Adrenal gland (tissue), 5 donors: ENCODE data around the gene CRYBA1.

Experiments
- POLR2A ChIP-seq, 2 donors: fragments of 450-650 bp; IDR thresholded peaks; one replicate each; pipeline ENCODE4 v1.6.1; 2017; ENCODE audit warnings: antibody characterized with exemption in 2 of 2, mild to moderate bottlenecking in 2 of 2, moderate library complexity in 1 of 2
- TF ChIP-seq, protein P1 (sequence below), 6 experiments: fragments of 450-650 bp in 4 of 6; fragments of 200-600 bp in 2 of 6; sonication (generic) in 1 of 6; IDR thresholded peaks; 1 replicate in 5 of 6; 2 replicates in 1 of 6; pipeline versions ENCODE4 v1.5.1 to v1.8.0; 2016 to 2021; ENCODE audit warnings: antibody characterized with exemption in 6 of 6, mild to moderate bottlenecking in 2 of 6, moderate library complexity in 1 of 6
- donor health status: DM: no; HTN: no; CAD: no.

DNA sequence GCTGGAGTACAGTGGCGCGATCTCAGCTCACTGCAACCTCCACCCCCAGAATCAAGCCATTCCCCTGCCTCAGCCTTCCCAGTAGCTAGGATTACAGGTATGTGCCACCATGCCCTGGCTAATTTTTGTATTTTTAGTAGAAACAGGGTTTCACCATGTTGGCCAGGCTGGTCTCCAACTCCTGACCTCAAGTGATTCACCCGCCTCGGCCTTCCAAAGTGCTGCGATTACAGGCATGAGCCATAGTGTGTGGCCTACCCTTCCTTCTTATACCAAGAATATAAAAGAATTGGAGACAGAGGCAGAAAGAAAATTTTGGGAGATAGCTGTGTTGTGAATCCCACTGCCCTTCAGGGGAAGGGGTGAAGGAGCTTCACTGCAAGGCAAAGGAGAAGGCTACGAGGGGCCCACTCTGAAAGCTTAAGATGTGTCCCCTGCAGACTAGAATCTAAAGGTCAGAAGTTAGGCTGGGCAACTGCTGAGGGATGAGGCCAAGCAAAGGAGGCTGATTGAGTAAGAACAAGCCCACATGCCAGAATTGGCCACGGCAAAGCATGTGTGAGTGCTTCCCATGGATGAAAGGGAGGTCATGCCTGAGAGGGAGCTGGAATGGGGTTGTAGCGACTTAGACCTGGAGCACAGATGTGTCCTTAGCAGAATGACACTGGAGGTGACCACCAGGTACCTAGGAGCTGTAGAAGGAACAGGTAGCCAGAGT lies 8.4 kb upstream of the CRYBA1 start:
- no peak for TF ChIP-seq POLR2A (IDR thresholded peaks at IDR 0.05)
- TF ChIP-seq, protein P1, sequence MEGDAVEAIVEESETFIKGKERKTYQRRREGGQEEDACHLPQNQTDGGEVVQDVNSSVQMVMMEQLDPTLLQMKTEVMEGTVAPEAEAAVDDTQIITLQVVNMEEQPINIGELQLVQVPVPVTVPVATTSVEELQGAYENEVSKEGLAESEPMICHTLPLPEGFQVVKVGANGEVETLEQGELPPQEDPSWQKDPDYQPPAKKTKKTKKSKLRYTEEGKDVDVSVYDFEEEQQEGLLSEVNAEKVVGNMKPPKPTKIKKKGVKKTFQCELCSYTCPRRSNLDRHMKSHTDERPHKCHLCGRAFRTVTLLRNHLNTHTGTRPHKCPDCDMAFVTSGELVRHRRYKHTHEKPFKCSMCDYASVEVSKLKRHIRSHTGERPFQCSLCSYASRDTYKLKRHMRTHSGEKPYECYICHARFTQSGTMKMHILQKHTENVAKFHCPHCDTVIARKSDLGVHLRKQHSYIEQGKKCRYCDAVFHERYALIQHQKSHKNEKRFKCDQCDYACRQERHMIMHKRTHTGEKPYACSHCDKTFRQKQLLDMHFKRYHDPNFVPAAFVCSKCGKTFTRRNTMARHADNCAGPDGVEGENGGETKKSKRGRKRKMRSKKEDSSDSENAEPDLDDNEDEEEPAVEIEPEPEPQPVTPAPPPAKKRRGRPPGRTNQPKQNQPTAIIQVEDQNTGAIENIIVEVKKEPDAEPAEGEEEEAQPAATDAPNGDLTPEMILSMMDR (IDR thresholded peaks at IDR 0.05), result no peak
